GM19023 (cell line): ENCODE measurements around the gene STAU1.
"Not testable (repeated sequence)": the region's sequence is repeated elsewhere in the genome, so short reads cannot be mapped to it uniquely, and the experiment has no call there.

ENCODE experiments used
- ATAC-seq: cut with Tn5 transposase; IDR thresholded peaks from one replicate; pipeline ENCODE4 v1.9.1; 2021; ENCODE audit warnings: mild to moderate bottlenecking, moderate library complexity; ENCODE audit not compliant: unreplicated experiment

STAU1 gene

GRCh38 chr20:49207076-49207475, 18.9 kb upstream of the STAU1 start:
- ATAC-seq: no peak

GRCh38 chr20:49203746-49204145, 15.6 kb upstream of the STAU1 start:
- ATAC-seq: no peak

GRCh38 chr20:49203011-49203410, 14.9 kb upstream of the STAU1 start:
- no peak for ATAC-seq

- ATAC-seq: no peak
Measured at GRCh38 chr20:49199729-49200293, 11.7 kb upstream of the STAU1 start.

GRCh38 chr20:49192944-49193518, 4.9 kb upstream of the STAU1 start:
- not testable (repeated sequence) for ATAC-seq

- ATAC-seq: peak; percentile 3
Measured at GRCh38 chr20:49187330-49187850, 744 bp downstream of the STAU1 start.

- ATAC-seq: no peak
Measured at GRCh38 chr20:49186535-49187329, 1.4 kb downstream of the STAU1 start.

- no peak for ATAC-seq
Measured at GRCh38 chr20:49185071-49185761, 2.9 kb downstream of the STAU1 start.

- no peak for ATAC-seq
Measured at GRCh38 chr20:49184691-49185070, 3.5 kb downstream of the STAU1 start.

- not testable (repeated sequence) for ATAC-seq
Measured at GRCh38 chr20:49184084-49184501, 4.0 kb downstream of the STAU1 start.

GRCh38 chr20:49183444-49183843, 4.7 kb downstream of the STAU1 start:
- ATAC-seq: no peak

- no peak for ATAC-seq
Measured at GRCh38 chr20:49181265-49181877, 6.8 kb downstream of the STAU1 start.

- ATAC-seq: no peak
Measured at GRCh38 chr20:49179368-49180277, 8.5 kb downstream of the STAU1 start.

- no peak for ATAC-seq
Measured at GRCh38 chr20:49174183-49174582, 14.0 kb downstream of the STAU1 start.

- ATAC-seq: no peak
Measured at GRCh38 chr20:49172413-49172812, 15.7 kb downstream of the STAU1 start.

- no peak for ATAC-seq
Measured at GRCh38 chr20:49171909-49172308, 16.2 kb downstream of the STAU1 start.

- ATAC-seq: no peak
Measured at GRCh38 chr20:49170714-49171113, 17.4 kb downstream of the STAU1 start.

GRCh38 chr20:49169547-49169946, 18.6 kb downstream of the STAU1 start:
- no peak for ATAC-seq

- not testable (repeated sequence) for ATAC-seq
Measured at GRCh38 chr20:49168864-49169263, 19.3 kb downstream of the STAU1 start.
